ENCODE data around the gene AMER3.

The AMER3 gene

GRCh38 chr2:130760754-130761751, 5.7 kb downstream of the AMER3 start:
- DNase-seq (ENCODE audit: low spot score) = no peak
- TF ChIP-seq CTCF (IDR thresholded peaks at IDR 0.05; ENCODE audit: borderline replicate concordance, control extremely low read depth, extremely low read depth, insufficient read depth, missing control alignments) = no peak
- in situ Hi-C loops (cut with MboI; ENCODE audit: low sequenced_read_pairs, unreplicated experiment) = no loop called here

GRCh38 chr2:130762031-130762909, 6.9 kb downstream of the AMER3 start:
- in situ Hi-C loops (cut with MboI; ENCODE audit: low sequenced_read_pairs, unreplicated experiment) = no loop called here
- no peak for TF ChIP-seq CTCF (IDR thresholded peaks at IDR 0.05; ENCODE audit: borderline replicate concordance, control extremely low read depth, extremely low read depth, insufficient read depth, missing control alignments)

GRCh38 chr2:130762910-130763385, 7.6 kb downstream of the AMER3 start:
- no peak for DNase-seq (ENCODE audit: low spot score)
- no peak for TF ChIP-seq CTCF (IDR thresholded peaks at IDR 0.05; ENCODE audit: borderline replicate concordance, control extremely low read depth, extremely low read depth, insufficient read depth, missing control alignments)
- in situ Hi-C loops (cut with MboI; ENCODE audit: low sequenced_read_pairs, unreplicated experiment) = no loop called here

More at GRCh38 chr2:130762031-130762909, 6.9 kb downstream of the AMER3 start:
- DNase-seq (ENCODE audit: low spot score) = no peak

- no peak for DNase-seq (ENCODE audit: low spot score)
- no peak for TF ChIP-seq CTCF (IDR thresholded peaks at IDR 0.05; ENCODE audit: borderline replicate concordance, control extremely low read depth, extremely low read depth, insufficient read depth, missing control alignments)
- in situ Hi-C loops (cut with MboI; ENCODE audit: low sequenced_read_pairs, unreplicated experiment) = no loop called here
Measured at GRCh38 chr2:130763405-130763804, 8.1 kb downstream of the AMER3 start.

- no peak for DNase-seq (ENCODE audit: low spot score)
- no peak for TF ChIP-seq CTCF (IDR thresholded peaks at IDR 0.05; ENCODE audit: borderline replicate concordance, control extremely low read depth, extremely low read depth, insufficient read depth, missing control alignments)
- in situ Hi-C loops (cut with MboI; ENCODE audit: low sequenced_read_pairs, unreplicated experiment) = no loop called here
Measured at GRCh38 chr2:130764035-130764820, 8.9 kb downstream of the AMER3 start.

GRCh38 chr2:130764821-130765115, 9.4 kb downstream of the AMER3 start:
- no peak for DNase-seq (ENCODE audit: low spot score)
- TF ChIP-seq CTCF (IDR thresholded peaks at IDR 0.05; ENCODE audit: borderline replicate concordance, control extremely low read depth, extremely low read depth, insufficient read depth, missing control alignments) = no peak
- in situ Hi-C loops (cut with MboI; ENCODE audit: low sequenced_read_pairs, unreplicated experiment) = no loop called here
